ENCODE measurements around the gene BICRA.

BICRA gene

GRCh38 chr19:47679251-47679900 is 70.4 kb downstream of the BICRA start:
- TF ChIP-seq ZNF274 (IDR thresholded peaks at IDR 0.05; ENCODE audit: low read depth, low read length): no peak
- H3K4me3 ChIP-seq (ENCODE audit: low read length): no peak overlapping the region

DNA sequence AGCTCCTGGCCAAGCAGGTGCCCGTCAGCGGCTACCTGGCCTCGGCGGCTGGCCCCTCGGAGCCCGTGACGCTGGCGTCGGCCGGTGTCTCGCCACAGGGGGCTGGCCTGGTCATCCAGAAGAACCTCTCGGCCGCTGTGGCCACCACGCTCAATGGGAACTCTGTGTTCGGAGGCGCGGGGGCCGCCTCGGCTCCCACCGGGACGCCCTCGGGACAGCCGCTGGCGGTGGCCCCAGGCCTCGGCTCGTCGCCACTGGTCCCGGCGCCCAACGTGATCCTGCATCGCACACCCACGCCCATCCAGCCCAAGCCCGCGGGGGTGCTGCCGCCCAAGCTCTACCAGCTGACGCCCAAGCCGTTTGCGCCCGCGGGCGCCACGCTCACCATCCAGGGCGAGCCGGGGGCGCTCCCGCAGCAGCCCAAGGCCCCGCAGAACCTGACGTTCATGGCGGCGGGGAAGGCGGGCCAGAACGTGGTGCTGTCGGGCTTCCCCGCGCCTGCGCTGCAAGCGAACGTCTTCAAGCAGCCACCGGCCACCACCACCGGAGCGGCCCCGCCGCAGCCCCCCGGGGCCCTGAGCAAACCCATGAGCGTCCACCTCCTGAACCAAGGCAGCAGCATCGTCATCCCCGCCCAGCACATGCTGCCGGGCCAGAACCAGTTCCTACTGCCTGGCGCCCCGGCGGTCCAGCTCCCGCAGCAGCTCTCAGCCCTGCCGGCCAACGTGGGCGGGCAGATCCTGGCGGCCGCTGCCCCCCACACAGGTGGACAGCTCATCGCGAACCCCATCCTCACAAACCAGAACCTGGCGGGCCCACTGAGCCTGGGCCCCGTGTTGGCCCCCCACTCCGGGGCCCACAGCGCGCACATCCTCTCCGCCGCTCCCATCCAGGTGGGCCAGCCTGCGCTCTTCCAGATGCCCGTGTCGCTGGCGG is 71.3 kb downstream of the BICRA start:
- no peak overlapping the region for H3K4me3 ChIP-seq (ENCODE audit: low read length)
- no peak for TF ChIP-seq ZNF274 (IDR thresholded peaks at IDR 0.05; ENCODE audit: low read depth, low read length)

DNA sequence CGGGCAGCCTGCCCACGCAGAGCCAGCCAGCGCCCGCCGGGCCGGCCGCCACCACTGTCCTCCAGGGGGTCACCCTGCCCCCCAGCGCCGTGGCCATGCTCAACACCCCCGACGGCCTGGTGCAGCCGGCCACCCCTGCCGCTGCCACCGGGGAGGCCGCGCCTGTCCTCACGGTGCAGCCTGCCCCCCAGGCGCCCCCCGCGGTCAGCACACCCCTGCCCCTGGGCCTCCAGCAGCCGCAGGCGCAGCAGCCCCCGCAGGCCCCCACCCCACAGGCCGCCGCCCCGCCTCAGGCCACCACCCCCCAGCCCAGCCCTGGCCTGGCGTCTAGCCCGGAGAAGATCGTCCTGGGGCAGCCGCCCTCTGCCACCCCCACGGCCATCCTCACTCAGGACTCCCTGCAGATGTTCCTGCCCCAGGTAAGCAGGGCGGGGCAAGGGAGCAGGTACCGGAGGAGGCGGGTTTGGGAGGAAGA is 72.0 kb downstream of the BICRA start:
- H3K4me3 ChIP-seq (ENCODE audit: low read length): no peak overlapping the region
- TF ChIP-seq ZNF274 (IDR thresholded peaks at IDR 0.05; ENCODE audit: low read depth, low read length): no peak

DNA sequence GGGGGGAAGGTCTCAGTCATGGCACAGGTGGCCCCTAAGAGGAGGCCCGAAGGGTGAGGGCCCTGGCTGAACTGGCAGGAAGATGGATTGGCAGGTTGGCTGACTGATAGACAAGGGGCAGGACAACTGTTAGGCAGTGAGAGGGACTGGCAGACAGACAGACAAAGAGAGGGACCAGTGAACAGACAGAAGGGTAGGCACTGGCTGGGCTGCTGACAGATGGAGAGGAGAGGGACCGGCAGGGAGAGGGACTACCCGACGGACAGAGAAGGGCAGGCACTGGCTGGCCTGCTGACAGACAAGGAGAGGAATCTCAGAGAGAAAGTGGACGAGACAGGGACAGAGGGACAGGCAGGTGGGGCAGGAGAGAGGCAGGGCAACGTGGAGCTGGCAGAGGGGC is 72.5 kb downstream of the BICRA start:
- TF ChIP-seq ZNF274 (IDR thresholded peaks at IDR 0.05; ENCODE audit: low read depth, low read length): no peak
- no peak overlapping the region for H3K4me3 ChIP-seq (ENCODE audit: low read length)

- no peak overlapping the region for H3K4me3 ChIP-seq (ENCODE audit: low read length)
- no peak for TF ChIP-seq ZNF274 (IDR thresholded peaks at IDR 0.05; ENCODE audit: low read depth, low read length)
These were observed 73.0 kb downstream of the BICRA start for GRCh38 chr19:47681936-47682335.

DNA sequence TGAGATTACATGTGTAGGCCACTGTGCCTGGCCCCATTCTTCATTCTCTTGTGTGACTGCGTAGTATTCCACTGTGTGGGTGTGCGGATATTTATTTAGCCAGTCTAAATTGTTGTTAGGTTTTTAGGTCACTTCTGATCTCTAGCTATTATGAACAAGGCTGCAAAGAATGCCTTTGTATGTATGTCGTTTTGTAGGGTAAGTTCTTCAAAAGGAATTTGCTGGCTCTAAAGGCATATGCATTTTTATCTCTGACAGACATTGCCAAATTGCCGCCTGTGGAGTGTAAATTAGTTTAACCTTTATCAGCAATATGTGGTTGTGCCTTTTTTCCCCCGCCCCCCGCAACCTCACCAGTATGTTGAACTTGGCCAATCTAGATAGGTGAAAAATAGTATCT is 74.0 kb downstream of the BICRA start:
- H3K4me3 ChIP-seq (ENCODE audit: low read length): no peak overlapping the region
- TF ChIP-seq ZNF274 (IDR thresholded peaks at IDR 0.05; ENCODE audit: low read depth, low read length): no peak

- H3K4me3 ChIP-seq (ENCODE audit: low read length): no peak overlapping the region
- TF ChIP-seq ZNF274 (IDR thresholded peaks at IDR 0.05; ENCODE audit: low read depth, low read length): no peak
These were observed 77.9 kb downstream of the BICRA start for GRCh38 chr19:47686679-47687450.

DNA sequence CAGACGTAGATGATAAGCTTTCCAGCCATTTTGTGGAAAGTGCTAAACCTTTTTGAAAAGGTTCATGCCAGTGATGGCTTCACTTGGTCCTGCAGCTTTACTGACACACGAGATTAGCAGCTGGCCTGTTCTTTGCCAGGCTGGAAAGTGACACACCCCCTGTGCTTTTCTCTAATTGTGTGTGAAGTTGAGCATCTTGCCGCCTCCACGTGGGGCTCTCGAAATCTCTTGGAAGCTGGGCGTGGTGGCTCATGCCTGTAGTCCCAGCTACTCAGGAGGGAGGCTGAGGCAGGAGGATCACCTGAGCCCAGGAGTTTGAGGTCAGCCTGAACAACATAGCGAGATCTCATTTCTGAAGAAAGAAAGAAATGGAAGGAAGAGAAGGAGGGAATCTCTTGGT is 79.0 kb downstream of the BICRA start:
- no peak for TF ChIP-seq ZNF274 (IDR thresholded peaks at IDR 0.05; ENCODE audit: low read depth, low read length)
- no peak overlapping the region for H3K4me3 ChIP-seq (ENCODE audit: low read length)

GRCh38 chr19:47691090-47691489 is 82.2 kb downstream of the BICRA start:
- no peak overlapping the region for H3K4me3 ChIP-seq (ENCODE audit: low read length)
- TF ChIP-seq ZNF274 (IDR thresholded peaks at IDR 0.05; ENCODE audit: low read depth, low read length): no peak

- TF ChIP-seq ZNF274 (IDR thresholded peaks at IDR 0.05; ENCODE audit: low read depth, low read length): no peak
- no peak overlapping the region for H3K4me3 ChIP-seq (ENCODE audit: low read length)
These were observed 82.8 kb downstream of the BICRA start for GRCh38 chr19:47691782-47692181.

DNA sequence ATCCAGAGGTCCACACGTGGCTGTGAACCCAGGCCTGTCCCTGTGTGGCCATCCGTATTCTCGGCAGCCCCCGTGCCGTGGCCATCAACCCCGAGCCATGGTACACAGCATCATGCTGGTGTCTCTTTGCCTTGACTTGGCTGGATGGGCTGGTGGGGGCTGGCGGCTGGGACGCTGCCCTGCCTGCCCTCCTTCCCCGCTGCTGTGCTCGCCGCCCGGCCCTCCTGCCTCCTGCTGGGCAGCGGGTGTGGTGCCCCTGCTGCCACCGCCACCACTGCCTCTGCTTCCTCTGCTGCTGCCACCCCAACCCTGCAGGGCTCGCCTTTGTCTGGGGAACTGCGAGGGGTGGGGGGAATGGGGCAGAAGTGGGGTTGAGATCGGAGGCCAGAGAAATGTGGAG is 84.6 kb downstream of the BICRA start:
- TF ChIP-seq ZNF274 (IDR thresholded peaks at IDR 0.05; ENCODE audit: low read depth, low read length): no peak
- no peak overlapping the region for H3K4me3 ChIP-seq (ENCODE audit: low read length)

DNA sequence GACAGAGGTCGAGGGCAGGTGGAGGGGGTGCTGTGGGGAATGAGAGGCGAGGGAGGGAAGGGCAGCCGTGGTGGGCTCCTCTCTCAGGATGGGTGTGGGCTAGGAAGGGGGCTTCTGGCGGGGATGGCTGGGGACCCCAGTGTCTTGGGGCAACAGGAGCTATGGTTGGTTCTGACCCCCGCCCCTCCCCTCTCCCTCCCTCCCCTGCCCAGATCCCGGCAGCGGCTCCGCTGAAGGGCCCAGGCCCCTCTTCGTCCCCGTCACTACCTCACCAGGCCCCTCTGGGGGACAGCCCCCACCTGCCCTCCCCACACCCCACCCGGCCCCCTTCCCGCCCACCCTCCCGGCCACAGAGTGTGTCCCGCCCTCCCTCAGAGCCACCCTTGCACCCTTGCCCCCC is 85.0 kb downstream of the BICRA start:
- TF ChIP-seq ZNF274 (IDR thresholded peaks at IDR 0.05; ENCODE audit: low read depth, low read length): no peak
- no peak overlapping the region for H3K4me3 ChIP-seq (ENCODE audit: low read length)

GRCh38 chr19:47694466-47695273 is 85.7 kb downstream of the BICRA start:
- TF ChIP-seq ZNF274 (IDR thresholded peaks at IDR 0.05; ENCODE audit: low read depth, low read length): no peak
- H3K4me3 ChIP-seq (ENCODE audit: low read length): no peak overlapping the region
